GM18508 (cell line): ENCODE results near the gene CACNA1S.

Experiments used
- ATAC-seq: cut with Tn5 transposase; IDR thresholded peaks from one replicate; pipeline ENCODE4 v1.9.1; 2021; ENCODE audit warnings: moderate number of reproducible peaks; ENCODE audit not compliant: insufficient read depth, unreplicated experiment

CACNA1S gene

GRCh38 chr1:201096041-201096461, 16.2 kb downstream of the CACNA1S start:
- no peak for ATAC-seq

- ATAC-seq = no peak
Measured at GRCh38 chr1:201095581-201095980, 16.6 kb downstream of the CACNA1S start.

- ATAC-seq = no peak
Measured at GRCh38 chr1:201094832-201095231, 17.4 kb downstream of the CACNA1S start.

- ATAC-seq = no peak
Measured at GRCh38 chr1:201093962-201094361, 18.3 kb downstream of the CACNA1S start.

DNA sequence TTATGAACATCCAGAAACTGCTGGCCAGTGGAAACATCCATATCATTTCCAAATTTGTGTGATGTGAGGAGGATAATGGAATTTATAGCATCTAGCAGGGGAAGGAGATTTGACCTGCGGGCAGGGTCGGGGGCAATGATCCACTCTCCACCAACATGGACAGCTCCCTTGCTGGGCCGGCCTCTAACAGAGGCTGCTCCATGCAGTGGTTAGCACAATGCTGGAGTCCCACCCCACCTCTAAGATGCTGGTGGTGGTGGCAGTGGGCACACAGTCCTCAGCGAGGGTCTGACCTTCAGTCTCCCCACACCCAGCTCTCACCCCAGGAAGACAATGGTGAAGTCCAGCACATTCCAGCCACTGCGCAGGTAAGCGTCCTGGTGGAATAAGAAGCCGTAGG, 18.7 kb downstream of the CACNA1S start:
- ATAC-seq = no peak

GRCh38 chr1:201092738-201093137, 19.5 kb downstream of the CACNA1S start:
- ATAC-seq = no peak

- no peak for ATAC-seq
Measured at GRCh38 chr1:201091256-201091655, 21.0 kb downstream of the CACNA1S start.

GRCh38 chr1:201090541-201090940, 21.7 kb downstream of the CACNA1S start:
- no peak for ATAC-seq

GRCh38 chr1:201089596-201089995, 22.6 kb downstream of the CACNA1S start:
- ATAC-seq = no peak

- ATAC-seq = no peak
Measured at GRCh38 chr1:201088901-201089525, 23.2 kb downstream of the CACNA1S start.

GRCh38 chr1:201088395-201088794, 23.8 kb downstream of the CACNA1S start:
- ATAC-seq = no peak

DNA sequence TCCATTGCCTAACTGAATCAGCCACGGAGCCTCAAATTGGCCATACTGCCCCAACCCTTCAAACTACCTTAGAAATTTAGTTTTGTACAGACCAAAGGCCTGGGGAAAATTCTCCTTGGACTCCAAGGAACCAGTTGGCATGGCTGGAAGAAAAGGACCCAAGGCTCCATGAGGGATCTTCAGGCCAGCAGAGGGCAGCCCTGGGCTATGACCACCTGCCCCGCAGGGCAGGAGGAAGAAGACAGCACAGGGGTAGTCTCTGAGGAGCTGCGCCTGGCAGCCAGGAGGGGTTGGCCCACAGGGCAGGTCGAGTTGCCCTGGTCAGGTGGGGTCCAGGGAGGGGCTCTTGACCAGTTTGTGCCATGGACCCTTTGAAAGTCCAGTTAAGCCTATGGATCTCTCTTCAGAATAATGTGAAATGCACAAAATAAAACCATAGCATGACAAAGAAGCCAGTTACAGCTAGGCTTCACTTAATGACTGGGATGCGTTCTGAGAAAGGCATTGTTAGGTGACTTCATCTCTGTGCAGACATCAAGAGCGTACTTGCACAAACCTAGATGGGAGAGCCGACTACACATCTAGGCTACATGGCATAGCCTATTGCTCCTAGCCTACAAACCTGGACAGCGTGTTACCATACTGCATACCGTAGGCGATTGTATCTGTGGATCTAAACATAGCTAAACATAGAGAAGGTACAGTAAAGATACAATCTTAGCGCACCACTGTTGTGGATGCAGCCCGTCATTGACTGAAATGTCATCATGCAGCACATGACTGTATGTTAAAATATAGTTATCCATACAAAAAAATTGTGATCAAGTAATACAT, 26.1 kb downstream of the CACNA1S start:
- ATAC-seq = no peak

- ATAC-seq = no peak
Measured at GRCh38 chr1:201084295-201084694, 27.9 kb downstream of the CACNA1S start.

DNA sequence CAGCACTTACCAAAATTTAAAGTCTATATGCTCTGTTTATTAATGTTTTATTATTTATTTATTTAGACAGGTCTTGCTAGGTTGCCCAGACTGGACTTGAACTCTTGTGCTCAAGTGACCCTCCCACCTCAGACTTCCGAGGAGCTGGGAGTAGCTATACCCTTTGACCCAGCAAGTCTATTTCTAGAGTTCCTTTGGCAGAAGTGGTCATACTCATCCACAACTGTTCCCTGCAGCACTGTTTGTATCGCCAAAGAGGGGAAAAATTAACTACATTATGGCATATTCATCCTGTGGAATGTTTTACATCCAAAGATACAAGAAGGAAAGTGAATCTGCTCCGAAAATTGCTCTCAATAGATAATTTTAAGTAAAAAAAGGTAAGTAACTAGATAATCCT, 28.5 kb downstream of the CACNA1S start:
- ATAC-seq = no peak

DNA sequence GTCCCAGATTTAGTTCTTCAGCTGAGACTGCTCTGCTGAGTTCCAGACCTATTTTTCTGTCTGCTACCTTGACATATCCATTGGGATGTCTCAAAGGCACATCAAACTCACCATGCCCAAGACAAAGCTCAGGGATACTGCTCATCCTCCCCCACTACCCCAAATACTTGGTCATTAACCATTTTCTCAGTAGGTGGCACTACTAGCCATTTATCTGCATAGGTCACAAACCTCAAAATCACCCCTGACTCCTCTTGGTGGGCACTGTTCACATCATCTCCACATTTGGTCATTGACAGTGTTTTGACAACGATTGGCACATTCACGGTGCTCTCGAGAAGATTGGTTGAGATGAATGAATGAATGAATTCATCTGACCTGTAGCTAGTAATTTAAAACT, 32.1 kb downstream of the CACNA1S start:
- no peak for ATAC-seq

- no peak for ATAC-seq
Measured at GRCh38 chr1:201077736-201078135, 34.5 kb downstream of the CACNA1S start.

- no peak for ATAC-seq
Measured at GRCh38 chr1:201077116-201077515, 35.1 kb downstream of the CACNA1S start.

DNA sequence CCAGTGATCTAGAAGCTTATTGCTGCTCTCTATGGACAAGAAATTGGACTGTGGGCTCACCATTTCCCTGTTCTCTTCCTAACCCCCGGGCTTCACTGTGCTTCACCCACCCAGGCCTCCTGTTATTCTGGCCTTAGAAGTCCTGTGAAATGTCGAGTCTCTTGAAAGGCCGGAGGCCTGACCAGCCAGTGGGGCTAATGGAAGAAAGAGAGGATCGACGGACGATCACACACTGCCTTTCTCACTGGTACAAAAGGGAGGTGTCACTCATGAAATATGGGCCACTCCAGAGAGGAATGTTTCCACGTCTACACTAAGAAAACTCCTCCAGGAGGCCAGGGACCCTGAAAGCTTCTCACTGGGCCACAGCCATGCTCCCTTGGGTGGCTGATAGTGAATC, 36.1 kb downstream of the CACNA1S start:
- ATAC-seq = no peak

DNA sequence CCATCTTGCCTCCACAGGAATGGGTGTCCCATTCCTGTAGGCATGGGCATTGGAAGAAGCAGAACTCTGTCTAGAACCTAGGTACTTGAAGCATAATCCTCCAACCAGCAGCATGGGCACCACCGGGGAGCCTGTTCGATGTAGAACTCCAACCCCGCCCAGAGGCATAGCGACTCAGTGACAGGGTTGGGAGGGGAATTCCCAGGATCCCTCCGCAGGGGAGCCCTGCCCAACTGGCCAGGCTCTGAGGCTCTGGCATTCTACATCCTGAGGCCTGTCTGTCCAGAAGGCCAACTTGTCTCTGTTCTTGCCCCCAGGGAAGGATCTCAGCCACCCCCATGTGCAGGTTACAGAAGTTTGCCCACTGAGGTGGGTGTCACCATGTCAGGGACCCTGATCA, 38.2 kb downstream of the CACNA1S start:
- no peak for ATAC-seq

- no peak for ATAC-seq
Measured at GRCh38 chr1:201072922-201073321, 39.3 kb downstream of the CACNA1S start.

DNA sequence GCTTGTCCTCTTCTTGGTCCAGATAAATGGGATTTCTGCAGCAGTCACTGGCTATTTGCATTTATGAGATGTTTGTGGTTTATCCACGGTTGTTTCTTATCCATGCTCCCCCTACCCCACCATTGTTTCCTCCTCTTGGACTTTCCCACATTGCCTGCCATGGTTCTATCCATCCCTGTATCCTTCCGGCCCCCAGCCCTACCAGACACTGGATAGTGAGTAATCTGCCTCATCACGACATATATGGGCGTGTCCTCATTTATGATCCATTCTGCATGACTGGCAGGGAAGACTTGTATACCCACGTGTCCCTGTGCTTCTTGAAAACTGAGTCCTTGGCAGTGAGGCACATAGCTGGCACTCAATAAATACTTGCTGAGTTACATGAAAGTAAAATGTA, 40.1 kb downstream of the CACNA1S start:
- ATAC-seq = no peak

DNA sequence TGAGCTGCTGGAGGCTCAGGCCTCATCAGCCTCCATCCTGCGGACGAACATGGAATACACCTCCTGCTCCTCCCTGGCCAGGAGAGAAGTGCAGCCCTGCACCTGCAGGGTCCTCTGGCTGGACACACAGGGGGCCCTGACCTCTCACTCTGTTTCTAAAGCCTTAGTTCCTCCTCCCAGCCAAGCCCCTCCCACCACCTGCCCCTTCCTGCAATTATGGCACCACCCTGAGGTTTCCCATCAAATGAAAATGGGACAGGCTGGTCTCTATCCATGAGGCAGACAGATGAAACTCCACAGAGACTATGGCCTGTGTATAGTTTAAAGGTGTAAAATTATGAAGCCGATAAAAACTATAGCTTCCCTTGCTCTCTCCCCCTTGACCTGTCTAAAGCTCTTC, 42.6 kb downstream of the CACNA1S start:
- ATAC-seq = no peak
